ENCODE measurements around the gene NDUFS7.

NDUFS7 gene

GRCh38 chr19:1401138-1401888 is 17.6 kb downstream of the NDUFS7 start, which contains the start of gene GAMT:
Gene GAMT, minus strand, starts transcription at chr19:1401542. Its CDS starts 66 bp downstream, at chr19:1401476.
- TF ChIP-seq CTCF (IDR thresholded peaks at IDR 0.05), result peak; percentile 88

GRCh38 chr19:1401889-1402217 is 18.1 kb downstream of the NDUFS7 start:
- no peak; the same call in 1 of the 2 replicates for TF ChIP-seq CTCF (IDR thresholded peaks at IDR 0.05)

GRCh38 chr19:1402411-1403070 is 18.8 kb downstream of the NDUFS7 start:
- no peak for TF ChIP-seq CTCF (IDR thresholded peaks at IDR 0.05)

GRCh38 chr19:1406774-1407527 is 23.2 kb downstream of the NDUFS7 start:
- TF ChIP-seq CTCF (IDR thresholded peaks at IDR 0.05), result peak; percentile 47

- no peak for TF ChIP-seq CTCF (IDR thresholded peaks at IDR 0.05)
Measured at GRCh38 chr19:1407528-1408299, 24.0 kb downstream of the NDUFS7 start, which contains the start of gene DAZAP1. Gene DAZAP1, plus strand, starts transcription at chr19:1407586. Its CDS starts 188 bp downstream, at chr19:1407774.

GRCh38 chr19:1408300-1409203 is 24.8 kb downstream of the NDUFS7 start:
- TF ChIP-seq CTCF (IDR thresholded peaks at IDR 0.05), result no peak

Data from LNCAP (cell line).